ENCODE measurements around the gene PRDM10.

PRDM10 gene

DNA sequence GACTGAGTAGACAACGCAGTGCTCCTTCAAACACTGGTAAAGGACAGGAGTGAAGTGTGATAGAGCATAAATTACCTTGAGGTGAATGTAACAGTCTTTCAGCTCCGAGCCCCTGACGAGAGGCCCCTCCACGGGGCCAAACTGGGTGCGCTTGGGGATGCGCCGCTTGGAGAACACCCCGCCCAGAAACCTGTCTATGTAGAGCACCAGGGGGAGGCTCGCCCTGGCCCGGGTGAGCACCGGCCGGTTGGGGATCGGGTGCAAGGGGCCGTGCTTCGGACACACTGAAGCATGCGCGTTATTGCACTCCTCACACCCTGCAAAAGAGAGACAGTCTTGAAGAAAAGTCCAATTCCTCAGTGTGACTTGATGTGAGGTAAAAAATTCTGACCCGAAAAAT is 57.9 kb downstream of the PRDM10 start:
- no peak for DNase-seq

DNA sequence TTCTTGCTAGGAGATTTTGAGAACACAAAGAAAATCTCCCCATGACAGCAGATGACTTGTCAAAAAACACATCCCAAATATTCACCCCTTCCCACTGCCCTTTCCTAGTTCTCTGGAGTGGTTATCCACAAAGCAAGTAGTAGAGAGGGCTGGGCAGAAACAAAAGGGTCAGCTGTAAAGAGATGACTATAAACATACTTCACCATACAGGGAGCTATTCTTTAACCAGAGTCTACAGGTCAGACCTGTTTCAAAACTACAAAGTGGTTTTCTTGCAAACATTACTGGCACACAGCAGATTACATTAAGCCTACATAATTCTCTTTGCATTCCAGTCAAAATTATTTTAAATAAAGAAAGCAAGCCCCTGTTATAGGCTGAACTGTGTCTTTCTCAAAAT is 59.6 kb downstream of the PRDM10 start:
- DNase-seq = no peak

DNA sequence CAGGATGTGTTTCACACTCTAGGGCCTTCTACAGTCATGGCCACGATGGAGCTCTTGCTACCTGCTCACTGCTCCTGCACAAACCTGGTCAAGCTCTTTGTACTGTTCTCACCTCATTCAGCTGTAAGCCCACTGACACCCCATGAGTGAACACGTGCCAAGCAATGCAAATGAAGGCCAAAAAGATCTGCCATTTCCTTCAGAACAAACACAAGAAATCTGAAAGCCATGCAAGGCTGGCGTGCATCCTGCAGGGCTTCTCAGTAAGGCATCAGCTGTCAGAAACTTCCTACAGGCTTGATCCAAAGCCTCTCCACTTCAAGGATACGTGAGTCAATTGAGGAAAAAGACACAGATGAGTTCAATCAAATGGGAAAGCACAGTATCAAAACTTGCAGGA is 63.1 kb downstream of the PRDM10 start:
- no peak for DNase-seq

DNA sequence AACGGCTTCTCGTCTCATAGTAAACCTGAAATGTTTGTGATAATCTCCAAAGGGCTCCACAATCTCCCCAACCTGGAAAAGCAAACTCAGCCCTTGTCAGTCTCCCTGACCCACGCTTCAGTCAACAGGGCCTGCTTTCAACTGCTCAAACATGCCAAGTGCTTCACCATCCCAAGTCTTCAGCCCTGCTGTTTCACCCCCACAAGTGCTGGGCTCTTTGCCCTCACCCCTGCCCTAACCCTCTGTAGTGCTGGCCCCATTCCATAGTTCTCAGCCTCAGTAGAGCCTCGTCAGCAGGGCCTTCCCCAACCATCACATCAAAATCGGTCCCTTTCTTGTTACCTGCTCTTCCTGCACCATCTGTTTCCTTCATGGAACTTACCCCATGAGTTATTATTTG is 63.9 kb downstream of the PRDM10 start:
- no peak for DNase-seq

GRCh38 chr11:129937592-129938238 is 64.9 kb downstream of the PRDM10 start:
- no peak for DNase-seq

DNA sequence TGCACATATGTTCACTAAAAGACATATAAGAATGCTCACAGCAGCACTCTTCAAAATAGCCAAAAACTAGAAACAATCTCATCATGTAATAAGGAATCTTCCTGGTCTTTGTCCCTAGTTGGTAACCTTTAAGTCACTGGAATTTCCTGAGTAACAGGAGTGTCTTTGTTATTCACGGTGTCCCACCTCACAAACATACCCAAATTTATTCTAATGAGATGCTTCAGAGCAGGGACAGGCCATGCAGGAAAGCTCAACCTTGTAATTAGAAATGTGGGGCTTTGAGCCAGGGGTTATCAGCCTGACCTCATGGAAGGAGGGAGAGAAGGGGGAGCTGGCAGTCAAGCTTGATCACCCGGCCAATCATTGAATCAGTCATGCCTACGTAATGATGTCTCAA is 66.9 kb downstream of the PRDM10 start:
- no peak for DNase-seq

GRCh38 chr11:129933891-129934290 is 68.7 kb downstream of the PRDM10 start:
- no peak for DNase-seq

- no peak for DNase-seq
Observed at GRCh38 chr11:129933262-129933661, 69.4 kb downstream of the PRDM10 start.

DNA sequence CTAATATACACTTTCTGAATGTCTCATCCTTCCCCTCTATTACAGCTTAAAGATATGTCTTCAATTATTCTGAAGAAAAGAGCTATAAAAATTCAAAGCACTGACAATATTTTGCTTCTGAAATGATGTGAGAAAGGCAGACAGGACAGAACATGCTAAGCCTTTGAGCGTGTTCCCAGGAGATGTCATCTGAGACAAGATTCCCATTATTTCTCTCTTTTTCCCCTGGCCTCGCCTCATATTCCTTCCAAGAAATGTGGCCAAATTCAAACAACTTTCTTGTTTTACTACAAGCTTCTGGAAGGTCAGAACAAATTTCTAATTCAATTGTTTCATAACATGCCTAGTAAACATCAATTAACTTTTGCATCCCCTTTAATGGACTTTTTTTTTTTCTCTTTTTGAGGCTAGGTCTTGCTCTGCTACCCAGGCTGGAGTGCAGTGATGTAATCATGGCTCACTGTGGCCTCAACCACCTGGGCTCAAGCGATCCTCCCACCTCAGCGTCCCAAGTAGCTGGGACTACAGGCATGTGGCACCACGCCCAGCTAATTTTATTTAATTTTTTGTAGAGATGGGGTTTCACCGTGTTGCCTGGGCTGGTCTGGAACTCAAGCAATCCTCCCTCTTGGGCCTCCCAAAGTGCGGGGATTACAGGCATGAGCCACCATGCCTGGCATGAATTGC is 70.1 kb downstream of the PRDM10 start:
- DNase-seq = no peak

DNA sequence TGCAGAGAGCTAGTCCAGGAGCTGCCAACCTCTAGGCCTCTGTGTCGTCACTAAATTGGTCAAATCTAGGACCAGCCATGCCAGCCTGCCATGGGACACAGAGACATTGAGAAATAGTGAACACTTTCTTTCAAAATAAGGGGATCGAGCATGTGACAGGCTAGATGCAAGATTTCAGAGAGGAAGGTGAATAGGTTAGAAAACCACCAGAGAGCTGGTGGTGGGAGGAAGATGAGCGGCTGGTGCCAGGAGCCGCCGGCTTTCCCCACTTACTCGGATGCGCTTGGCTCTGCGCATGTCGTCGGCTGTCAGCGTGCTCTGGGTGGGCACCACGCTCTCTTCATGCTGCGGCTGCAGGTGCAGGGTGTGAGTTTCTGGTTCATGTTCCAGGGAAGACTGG is 71.9 kb downstream of the PRDM10 start:
- DNase-seq = no peak

- no peak for DNase-seq
Observed at GRCh38 chr11:129930296-129930695, 72.3 kb downstream of the PRDM10 start.

DNA sequence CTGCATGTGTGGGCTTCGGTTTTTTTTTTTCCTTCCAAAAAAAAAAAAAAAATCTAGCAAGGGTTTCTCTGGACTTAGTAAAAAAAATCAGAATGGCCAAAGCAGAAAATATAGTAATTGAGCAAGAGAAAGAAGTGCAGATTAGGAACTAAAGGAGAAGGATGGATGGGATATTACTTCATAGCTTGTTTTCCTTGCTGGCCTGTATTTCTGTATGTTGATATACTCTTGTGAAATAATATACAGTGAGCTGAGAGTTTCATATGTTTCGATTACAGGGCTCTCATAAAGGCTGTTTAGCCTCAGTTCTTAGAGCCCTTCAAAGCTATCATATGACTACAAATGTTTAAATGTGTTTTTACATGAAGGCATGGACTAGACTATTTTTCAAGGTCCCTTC is 72.9 kb downstream of the PRDM10 start:
- DNase-seq = no peak

- no peak for DNase-seq
Observed at GRCh38 chr11:129928923-129929692, 73.5 kb downstream of the PRDM10 start.

DNA sequence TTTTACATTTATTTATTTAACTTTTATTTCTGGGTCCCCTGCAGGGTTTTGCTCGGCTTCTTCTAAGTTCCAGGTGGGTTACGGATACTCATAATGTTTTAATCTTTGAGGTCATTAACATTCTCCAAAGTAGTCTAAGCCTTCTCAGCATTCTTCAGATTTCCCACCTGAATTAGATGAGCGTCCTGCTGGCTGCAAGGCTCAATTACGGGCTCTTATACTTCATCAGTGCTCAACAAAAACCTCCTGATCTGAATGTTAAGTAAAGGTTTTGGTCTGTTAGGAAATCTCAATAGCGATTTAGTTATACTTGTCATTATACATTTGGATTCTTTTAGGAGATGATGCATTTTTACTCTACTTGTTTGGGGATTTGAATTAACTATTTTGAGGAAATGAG is 80.0 kb downstream of the PRDM10 start:
- no peak for DNase-seq

GRCh38 chr11:129918361-129918760 is 84.3 kb downstream of the PRDM10 start:
- no peak for DNase-seq

- no peak for DNase-seq
Observed at GRCh38 chr11:129917231-129917630, 85.4 kb downstream of the PRDM10 start.

DNA sequence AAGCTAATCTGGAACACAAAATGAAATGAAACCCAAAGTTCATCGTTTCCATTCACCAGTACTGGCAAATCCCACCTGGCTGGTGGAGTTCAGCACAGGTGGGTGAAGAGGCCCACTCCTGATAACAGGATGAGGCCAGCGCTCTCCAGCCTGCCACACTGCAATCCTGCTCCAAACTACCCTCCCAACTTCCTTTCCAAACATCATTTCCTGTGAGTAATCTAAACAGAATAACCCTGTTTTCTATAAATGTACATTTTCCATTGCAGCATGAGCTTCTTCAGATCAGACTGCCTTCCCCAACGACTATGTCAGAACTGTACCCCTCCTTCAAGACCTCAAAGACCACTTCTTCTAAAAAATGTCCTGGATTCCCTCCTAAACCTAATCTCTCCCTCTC is 91.3 kb downstream of the PRDM10 start:
- no peak for DNase-seq

DNA sequence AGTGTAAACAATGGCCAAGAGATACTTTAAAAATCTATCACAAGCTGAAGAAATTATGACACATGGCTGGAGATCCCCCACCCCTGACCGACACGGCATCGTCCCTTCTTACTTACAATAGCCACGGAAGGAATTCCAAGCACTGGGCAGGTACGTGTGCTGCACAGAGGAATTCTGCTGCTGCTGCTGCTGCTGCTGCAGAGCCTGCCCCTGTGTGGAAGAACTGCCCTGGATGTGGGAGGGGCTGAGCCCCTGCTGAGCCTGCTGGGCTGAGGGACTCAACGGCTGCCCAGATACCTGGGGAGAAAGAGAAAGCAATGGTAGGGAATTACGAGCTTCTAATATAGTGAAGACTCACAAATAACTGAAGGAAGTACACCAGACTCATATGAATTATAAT is 92.3 kb downstream of the PRDM10 start:
- no peak for DNase-seq

GRCh38 chr11:129905402-129905801 is 97.2 kb downstream of the PRDM10 start:
- DNase-seq = no peak

DNA sequence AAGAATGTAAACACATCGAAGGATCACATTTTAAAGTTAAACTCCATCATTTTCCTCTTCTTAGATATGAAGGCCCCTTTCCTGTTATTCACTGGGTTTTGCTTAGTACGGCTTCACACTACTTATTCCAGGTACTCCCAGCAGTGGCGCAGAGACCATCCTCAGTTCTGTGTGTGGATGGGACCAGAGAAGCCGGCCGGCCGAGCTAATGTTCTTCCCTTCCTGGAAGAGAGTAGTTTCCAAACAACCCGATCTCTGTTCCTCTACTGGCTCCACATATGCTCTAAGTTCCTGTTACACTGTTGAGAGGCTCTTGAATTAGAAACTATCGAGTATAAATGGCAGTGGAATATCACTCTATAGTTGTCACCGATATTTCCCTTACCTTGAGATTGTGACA is 106.6 kb downstream of the PRDM10 start:
- DNase-seq = no peak

DNA sequence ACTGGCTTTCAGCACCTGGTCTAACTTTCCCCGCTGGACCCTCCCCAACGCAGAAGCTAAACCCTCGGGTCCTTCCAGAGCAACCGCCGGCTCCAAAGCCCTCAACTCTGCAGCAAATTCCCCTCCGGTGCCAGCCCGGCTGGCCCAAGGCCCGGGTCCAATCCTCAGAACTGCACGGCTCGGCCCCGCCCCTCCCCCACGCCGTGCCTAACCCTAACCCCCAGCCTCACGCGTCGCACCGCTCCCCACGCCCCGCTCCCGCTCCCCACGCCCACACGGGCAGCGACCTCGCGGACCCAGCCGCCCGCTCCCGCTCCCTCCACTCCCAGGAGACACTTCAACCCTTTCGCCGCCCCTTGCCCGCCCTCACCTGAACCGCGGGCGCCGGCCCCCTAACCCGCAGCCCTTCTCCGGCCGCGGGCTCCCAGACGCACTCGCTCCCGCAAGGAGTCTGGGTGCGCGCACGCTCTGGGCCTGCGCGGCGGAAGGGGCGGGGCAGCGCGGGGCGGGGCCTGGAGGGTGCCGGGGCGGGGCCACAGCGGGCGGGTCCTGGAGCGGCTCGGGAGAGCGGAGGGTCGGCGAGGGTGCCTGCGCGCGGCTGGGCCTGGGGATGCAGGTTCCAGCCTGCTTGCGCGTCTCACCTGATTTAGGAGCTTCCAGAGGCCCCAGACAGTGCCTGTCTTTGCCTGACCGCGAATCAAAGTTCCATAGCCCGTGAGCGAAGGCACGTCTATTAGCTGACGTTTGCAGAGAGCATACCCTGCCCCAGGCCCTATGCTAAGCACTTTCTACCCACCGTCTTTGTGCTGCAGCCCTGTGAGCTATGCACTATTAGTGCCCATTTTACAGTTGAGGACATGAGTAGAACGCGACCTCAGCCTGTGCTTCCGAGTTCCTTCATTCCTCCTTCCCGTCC is 107.3 kb downstream of the PRDM10 start, which contains the start of gene NFRKB:
TSS of gene NFRKB (minus strand) at position 453 of the 916 bp plus-strand sequence. CDS start 2,729 bp downstream, outside the sequence.
- peak; percentile 79 for DNase-seq

- DNase-seq = no peak
Observed at GRCh38 chr11:129894278-129895125, 108.1 kb downstream of the PRDM10 start.
